Fibroblast of lung (primary cell): ENCODE data around the gene NSMCE3.

Experiments
- CTCF ChIP-seq, 2 donors: IDR thresholded peaks in 1 of 2; conservative IDR thresholded peaks in 1 of 2; 1 replicate in 1 of 2; 2 replicates in 1 of 2; pipeline ENCODE4 v1.5.1; 2011 to 2012; ENCODE audit warnings: low read length in 2 of 2, control low read depth in 1 of 2, inconsistent platforms in 1 of 2, low read depth in 1 of 2, mild to moderate bottlenecking in 1 of 2
- EZH2 ChIP-seq: IDR thresholded peaks from 2 replicates; pipeline ENCODE4 v1.5.1; 2012; ENCODE audit warnings: low read length, control low read depth, mild to moderate bottlenecking; ENCODE audit errors: missing control alignments

GRCh38 chr15:29239395-29239794 lies 30.2 kb downstream of the NSMCE3 start:
- TF ChIP-seq CTCF (conservative IDR thresholded peaks at IDR 0.05 in 1 of 2, IDR thresholded peaks at IDR 0.05 in 1 of 2; ENCODE audit: low read depth in 1 of 2, low read length in 2 of 2): no peak
- TF ChIP-seq EZH2: no peak
